K562 (cell line): ENCODE results near the gene EEF1B2. TPM values are rescaled to one million over a fixed set of nuclear protein-coding genes. Genes with fewer than 3 reads are reported as not detected.
"Not testable (repeated sequence)": the region's sequence is repeated elsewhere in the genome, so short reads cannot be mapped to it uniquely, and the experiment has no call there.

Source experiments
- ATAC-seq: fragments of 200-7000 bp; cut with Tn5 transposase; 3 replicates; pipeline ENCODE4 v1.9.1; 2020; ENCODE audit warnings: moderate library complexity
- BruUV-seq: library from RNA; stranded (reverse); fragments of 400-500 nt; replicated peaks from 2 replicates; lab custom pipeline; 2021; lab: Mats Ljungman, UMichigan
- CTCF ChIA-PET: fragments of 300-600 bp; formaldehyde crosslinking; extraction: SDS; loops from one replicate; lab custom pipeline; 2021; ENCODE audit warnings: low intra/inter-chr PET ratio; lab: Yijun Ruan, JAX
- POLR2A ChIA-PET: fragments of 300-600, 350-650 bp; sonication (Branson Sonifier 250); formaldehyde crosslinking; extraction: SDS; loops from one replicate; lab custom pipeline; 2021; ENCODE audit warnings: antibody characterized with exemption, inconsistent platforms; lab: Yijun Ruan, JAX
- DNase-seq, 4 experiments: peaks; one replicate each; pipeline versions ENCODE4 v3.0.0 to v3.0.0-alpha.2; 2011 to 2018; ENCODE audit warnings: low spot score in 3 of 4, mixed read lengths in 3 of 4; ENCODE audit errors: extremely low read depth in 1 of 4
- FAIRE-seq: peaks from 2 replicates; lab custom pipeline; 2011; peaks lifted over from hg19 to GRCh38; lab: Jason Lieb, UNC
- H2AFZ ChIP-seq: 2 replicates; pipeline ENCODE4 v1.6.0; 2011; ENCODE audit warnings: low read depth, low read length, control low read depth, inconsistent platforms
- H3K27ac ChIP-seq: fragments of 200-600 bp; 3 replicates; pipeline ENCODE4 v1.8.0; 2011; ENCODE audit warnings: low read depth, mild to moderate bottlenecking, control low read depth, inconsistent platforms, low read length, moderate library complexity, mixed read lengths; ENCODE audit errors: extremely low read depth
- H3K27me3 ChIP-seq, 2 experiments: fragments of 300-600 bp in 1 of 2; 2 replicates in 1 of 2; 3 replicates in 1 of 2; pipeline versions ENCODE4 v1.6.0 to v1.8.0; 2011; ENCODE audit warnings: inconsistent platforms in 2 of 2, low read length in 2 of 2, mild to moderate bottlenecking in 1 of 2, mixed read lengths in 1 of 2, moderate library complexity in 1 of 2; ENCODE audit not compliant: control insufficient read depth in 2 of 2, insufficient read depth in 2 of 2
- H3K36me3 ChIP-seq: fragments of 300-600 bp; 3 replicates; pipeline ENCODE4 v1.8.0; 2011; ENCODE audit warnings: mild to moderate bottlenecking, low read length, inconsistent platforms; ENCODE audit not compliant: control insufficient read depth, insufficient read depth
- H3K4me1 ChIP-seq, 2 experiments: fragments of 200-600 bp in 1 of 2; replicated peaks in 1 of 2; 2 replicates in 1 of 2; 3 replicates in 1 of 2; pipeline versions ENCODE4 v1.5.1 to v1.8.0; 2011; ENCODE audit warnings: inconsistent platforms in 2 of 2, low read length in 2 of 2, mild to moderate bottlenecking in 1 of 2, mixed read lengths in 1 of 2, moderate library complexity in 1 of 2; ENCODE audit not compliant: control insufficient read depth in 2 of 2, insufficient read depth in 2 of 2
- H3K4me2 ChIP-seq: 2 replicates; pipeline ENCODE4 v1.6.1; 2011; ENCODE audit warnings: low read length, control low read depth, inconsistent platforms, mixed read lengths; ENCODE audit not compliant: insufficient read depth
- H3K4me3 ChIP-seq: fragments of 200-600 bp; sonication (generic), shearing (Covaris generic); 2 replicates; pipeline ENCODE4 v1.5.1; 2016; ENCODE audit warnings: control low read depth, inconsistent platforms
- H3K79me2 ChIP-seq: fragments of 200-600 bp; 3 replicates; pipeline ENCODE4 v1.8.0; 2011; ENCODE audit warnings: low read length, inconsistent platforms; ENCODE audit not compliant: control insufficient read depth, insufficient read depth
- H3K9ac ChIP-seq, 2 experiments: 2 replicates each; pipeline versions ENCODE4 v1.6.0 to v1.6.1; 2011; ENCODE audit warnings: low read depth in 2 of 2, low read length in 2 of 2, control low read depth in 1 of 2, inconsistent platforms in 1 of 2, mild to moderate bottlenecking in 1 of 2, mixed read lengths in 1 of 2; ENCODE audit not compliant: insufficient read depth in 1 of 2
- H3K9me1 ChIP-seq: one replicate; pipeline ENCODE4 v1.6.0; 2011; ENCODE audit warnings: inconsistent platforms, mild to moderate bottlenecking, low read length, moderate library complexity; ENCODE audit not compliant: control insufficient read depth, insufficient read depth
- H3K9me3 ChIP-seq: replicated peaks from 2 replicates; pipeline ENCODE4 v1.5.1; 2011; ENCODE audit warnings: low read depth, low read length, inconsistent platforms; ENCODE audit not compliant: control insufficient read depth, insufficient read depth
- H4K20me1 ChIP-seq: replicated peaks from 2 replicates; pipeline ENCODE4 v1.6.1; 2011; ENCODE audit warnings: low read length, inconsistent platforms, mixed read lengths; ENCODE audit not compliant: control insufficient read depth, insufficient read depth
- COPS2 ChIP-seq: fragments of 450-650 bp; conservative IDR thresholded peaks from 2 replicates; pipeline ENCODE4 v1.6.1; 2016; ENCODE audit warnings: mild to moderate bottlenecking, moderate library complexity
- ZNF407 ChIP-seq: fragments of 450-650 bp; IDR thresholded peaks from 2 replicates; pipeline ENCODE4 v1.6.1; 2016; ENCODE audit warnings: low read depth
- WGBS: fragments of 100-300 bp; shearing (Covaris generic); methylation state at CpG from one replicate; pipeline ENCODE4 v1.1.6; 2016; ENCODE audit warnings: low coverage, mixed read lengths; ENCODE audit not compliant: insufficient coverage; ENCODE audit errors: missing lambda C conversion rate; 5-methylcytosine and 5-hydroxymethylcytosine counted together
- in situ Hi-C: fragments of 300-500 bp; cut with MboI; formaldehyde crosslinking; loops from 4 replicates; pipeline ENCODE4 v1.15.0; 2018; ENCODE audit warnings: inconsistent platforms, mixed read lengths
- intact Hi-C: fragments of 100-400 bp; cut with micrococcal nuclease; formaldehyde crosslinking; loops from 2 replicates; pipeline ENCODE4 v1.14.2; 2022
- polyA plus RNA-seq, 8 experiments: library from polyadenylated mRNA; depleted of rRNA in 4 of 8; stranded (reverse) in 5 of 8; unstranded in 3 of 8; fragments of >200 nt; fragmentation: Nextera tagmentation in 2 of 8; fragmentation: Illumina TruSeq in 1 of 8; extraction: Ambion mirVana in 2 of 8; extraction: Trizol in 1 of 8; gene quantifications; 2 replicates each; pipeline versions ENCODE4 v1.2.1 to v1.2.3, GENCODE V29; 2011 to 2014; ENCODE audit warnings: inconsistent platforms in 1 of 8, missing spikeins in 1 of 8
- total RNA-seq, 7 experiments: library from RNA; depleted of rRNA in 6 of 7; stranded (reverse); fragments of >200 nt in 6 of 7; fragmentation: Illumina TruSeq in 2 of 7; extraction: Trizol in 2 of 7; gene quantifications; 2 replicates each; pipeline versions ENCODE4 v1.2.1 to v1.2.3, GENCODE V29; 2011 to 2021; ENCODE audit warnings: low replicate concordance in 1 of 7
- TF ChIP-seq, protein P1 (sequence below), 2 experiments: IDR thresholded peaks; 2 replicates each; pipeline ENCODE4 v1.6.1; 2012; ENCODE audit warnings: improper control_type of control experiment in 2 of 2, low read depth in 2 of 2, low read length in 2 of 2, borderline replicate concordance in 1 of 2

The EEF1B2 gene
- total and polyA plus RNA-seq, 9 of the 15 experiments (the other 6 are each of a cell fraction or from before 2014, with no cell fraction given), result 522 to 1,148 (median 893) TPM

- TF ChIP-seq ZNF407 (no peak), COPS2 (no peak)
- TF ChIP-seq, protein P1, sequence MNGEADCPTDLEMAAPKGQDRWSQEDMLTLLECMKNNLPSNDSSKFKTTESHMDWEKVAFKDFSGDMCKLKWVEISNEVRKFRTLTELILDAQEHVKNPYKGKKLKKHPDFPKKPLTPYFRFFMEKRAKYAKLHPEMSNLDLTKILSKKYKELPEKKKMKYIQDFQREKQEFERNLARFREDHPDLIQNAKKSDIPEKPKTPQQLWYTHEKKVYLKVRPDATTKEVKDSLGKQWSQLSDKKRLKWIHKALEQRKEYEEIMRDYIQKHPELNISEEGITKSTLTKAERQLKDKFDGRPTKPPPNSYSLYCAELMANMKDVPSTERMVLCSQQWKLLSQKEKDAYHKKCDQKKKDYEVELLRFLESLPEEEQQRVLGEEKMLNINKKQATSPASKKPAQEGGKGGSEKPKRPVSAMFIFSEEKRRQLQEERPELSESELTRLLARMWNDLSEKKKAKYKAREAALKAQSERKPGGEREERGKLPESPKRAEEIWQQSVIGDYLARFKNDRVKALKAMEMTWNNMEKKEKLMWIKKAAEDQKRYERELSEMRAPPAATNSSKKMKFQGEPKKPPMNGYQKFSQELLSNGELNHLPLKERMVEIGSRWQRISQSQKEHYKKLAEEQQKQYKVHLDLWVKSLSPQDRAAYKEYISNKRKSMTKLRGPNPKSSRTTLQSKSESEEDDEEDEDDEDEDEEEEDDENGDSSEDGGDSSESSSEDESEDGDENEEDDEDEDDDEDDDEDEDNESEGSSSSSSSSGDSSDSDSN (IDR thresholded peaks at IDR 0.05; ENCODE audit: borderline replicate concordance in 1 of 2, low read depth in 2 of 2, low read length in 2 of 2), result no peak
Observed at GRCh38 chr2:206176901-206177300, 17.2 kb downstream of the EEF1B2 start (continued).

- H3K79me2 ChIP-seq, FAIRE-seq, H3K9me3 ChIP-seq, ATAC-seq, BruUV-seq, H3K27me3 ChIP-seq, H3K4me2 ChIP-seq, intact Hi-C loops, H3K9ac ChIP-seq, POLR2A ChIA-PET, H3K4me1 ChIP-seq, H3K27ac ChIP-seq, CTCF ChIA-PET, H4K20me1 ChIP-seq, H3K9me1 ChIP-seq, H3K4me3 ChIP-seq, in situ Hi-C loops, H2AFZ ChIP-seq, DNase-seq, H3K36me3 ChIP-seq: not testable (repeated sequence)
- WGBS, result 0% methylated on average over 5 of the region's 6 CpGs
Observed at GRCh38 chr2:206181526-206181925, 21.8 kb downstream of the EEF1B2 start.
